Daoy (cell line): ENCODE measurements around the gene KRTAP10-1. TPM values are rescaled to one million over a fixed set of nuclear protein-coding genes. Genes with fewer than 3 reads are reported as not detected.
A peak's percentile ranks its signal among the peaks of the same experiment; 100 is the strongest.
"Not testable (repeated sequence)": the region's sequence is repeated elsewhere in the genome, so short reads cannot be mapped to it uniquely, and the experiment has no call there.

Experiments used
- DNase-seq: peaks from one replicate; pipeline ENCODE4 v3.0.0-alpha.2; 2015; ENCODE audit warnings: low read depth
- total RNA-seq: library from RNA; depleted of rRNA; stranded (reverse); fragments of >200 nt; shearing (Covaris generic); gene quantifications from 2 replicates; pipeline ENCODE4 v1.2.3, GENCODE V29; 2014; rRNA removed

Gene KRTAP10-1, protein sequence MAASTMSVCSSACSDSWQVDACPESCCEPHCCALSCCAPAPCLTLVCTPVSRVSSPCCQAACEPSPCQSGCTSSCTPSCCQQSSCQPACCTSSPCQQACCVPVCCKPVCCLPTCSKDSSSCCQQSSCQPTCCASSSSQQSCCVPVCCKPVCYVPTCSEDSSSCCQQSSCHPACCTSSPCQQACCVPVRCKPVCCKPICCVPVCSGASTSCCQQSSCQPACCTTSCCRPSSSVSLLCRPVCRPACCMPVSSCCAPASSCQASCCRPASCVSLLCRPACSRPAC
- total RNA-seq = not detected in 2 replicates

DNA sequence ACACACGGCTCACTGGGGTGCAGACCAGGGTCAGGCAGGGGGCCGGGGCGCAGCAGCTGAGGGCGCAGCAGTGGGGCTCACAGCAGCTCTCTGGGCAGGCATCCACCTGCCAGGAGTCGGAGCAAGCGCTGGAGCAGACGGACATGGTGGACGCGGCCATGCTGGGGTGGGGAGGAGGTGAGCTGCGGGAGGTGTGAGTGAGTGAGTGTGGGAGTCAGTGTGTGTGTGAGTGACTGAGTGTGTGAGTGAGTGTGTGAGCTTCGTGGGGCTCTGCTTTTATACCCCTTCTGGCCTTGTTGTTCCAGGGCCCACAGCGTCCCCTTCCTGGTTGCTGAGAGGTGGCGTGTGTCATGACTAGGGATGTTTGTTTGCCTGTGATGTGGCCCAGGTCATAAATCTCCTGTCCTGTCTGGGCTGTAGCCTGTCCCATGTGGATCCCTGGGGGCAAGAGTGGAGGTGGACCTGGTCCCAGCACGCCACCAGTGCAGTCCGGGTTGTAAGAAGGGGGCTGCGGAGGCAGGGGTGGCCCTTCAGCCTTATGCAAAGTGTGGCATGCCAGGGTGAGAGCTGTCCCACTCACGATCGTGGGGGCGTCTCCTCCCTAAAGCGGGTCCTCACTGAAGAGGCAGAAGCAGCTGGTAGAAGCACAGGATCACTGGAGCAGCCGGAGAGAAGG lies at the start of gene KRTAP10-1:
Gene KRTAP10-1, minus strand, starts transcription at position 205 of the 676 bp plus-strand sequence. Its CDS starts 45 bp downstream, at position 160.
- DNase-seq = peak; percentile 3

DNA sequence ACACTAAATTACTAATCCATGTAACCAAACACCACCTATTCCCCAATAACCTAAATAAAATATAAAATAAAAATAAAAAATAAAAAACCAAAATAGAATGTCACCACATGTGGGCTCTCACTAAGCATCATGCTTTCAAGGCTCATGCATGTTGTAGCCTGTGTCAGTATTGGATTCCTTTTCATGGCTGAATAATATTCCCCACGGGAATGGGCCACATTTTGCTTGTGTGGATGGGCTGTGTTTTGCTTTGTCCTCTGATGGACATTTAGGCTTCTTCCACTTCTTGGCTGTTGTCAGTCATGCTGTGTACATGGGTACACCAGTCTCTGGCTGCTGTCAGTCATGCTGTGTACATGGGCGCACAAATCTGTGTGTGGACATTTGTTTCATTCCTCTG lies 49.1 kb upstream of the KRTAP10-1 start:
- DNase-seq = no peak

GRCh38 chr21:44585892-44586291 lies 45.9 kb upstream of the KRTAP10-1 start:
- DNase-seq = no peak

- no peak for DNase-seq
These were observed 43.8 kb upstream of the KRTAP10-1 start for GRCh38 chr21:44583800-44584147.

DNA sequence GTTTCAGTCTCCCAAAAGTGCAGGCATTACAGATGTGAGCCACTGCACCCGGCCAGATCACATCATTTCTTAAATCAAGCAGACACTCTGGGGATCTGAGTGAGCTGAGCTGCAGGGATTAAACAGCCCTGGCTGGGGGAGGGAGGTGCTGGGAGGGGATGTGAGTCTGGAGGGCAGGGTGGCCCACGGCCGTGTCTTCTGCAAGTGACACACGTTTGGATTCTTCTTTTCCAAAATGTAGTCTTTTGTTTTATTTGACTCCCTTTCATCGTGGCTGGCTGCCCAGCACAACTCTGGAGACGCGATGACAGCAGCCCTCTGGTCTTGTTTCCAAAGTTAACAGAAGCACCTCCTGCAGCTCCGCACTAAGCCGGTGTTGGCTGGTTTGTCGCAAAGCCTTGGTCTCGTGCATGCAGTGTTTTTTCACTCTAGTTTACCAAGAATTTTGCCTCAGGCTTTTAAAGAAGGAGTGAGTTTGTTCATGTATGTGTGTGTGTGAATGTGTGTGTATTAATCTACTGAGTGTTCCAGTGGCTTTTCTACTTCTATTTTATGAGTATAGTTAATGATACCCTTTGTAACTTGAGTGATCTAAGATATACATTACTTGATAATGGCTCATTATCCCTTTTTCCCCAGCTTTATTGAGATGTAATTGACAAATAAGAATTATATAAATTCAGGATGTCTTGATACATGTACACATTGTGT lies 43.2 kb upstream of the KRTAP10-1 start:
- no peak for DNase-seq

DNA sequence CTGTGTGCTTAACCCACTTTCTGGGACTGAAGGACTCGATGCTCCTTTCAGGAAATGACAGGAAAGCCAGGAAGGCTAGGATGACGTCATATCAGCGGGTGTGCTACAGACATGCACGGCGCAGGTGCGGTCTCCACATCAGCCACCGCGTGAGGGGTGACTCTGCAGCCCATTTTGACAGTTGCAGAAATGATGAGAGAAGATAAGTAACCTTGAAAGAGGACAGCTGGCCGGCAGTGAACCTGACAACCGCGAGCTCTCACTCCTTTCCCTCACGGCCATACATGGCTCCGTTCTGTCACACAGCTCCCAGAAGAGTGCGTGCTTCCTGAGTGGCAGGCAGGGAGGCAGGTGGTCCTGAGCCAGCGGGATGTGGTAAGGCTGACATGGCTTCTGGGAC lies 42.1 kb upstream of the KRTAP10-1 start:
- DNase-seq = no peak

GRCh38 chr21:44581158-44581557 lies 41.2 kb upstream of the KRTAP10-1 start:
- DNase-seq = no peak

GRCh38 chr21:44580231-44580821 lies 40.3 kb upstream of the KRTAP10-1 start, which contains the start of gene KRTAP10-5:
TSS of gene KRTAP10-5 (minus strand) at chr21:44580604. CDS start at chr21:44580578, 26 bp downstream.
- DNase-seq = not testable (repeated sequence)

GRCh38 chr21:44579833-44580144 lies 39.8 kb upstream of the KRTAP10-1 start:
- no peak for DNase-seq

- no peak for DNase-seq
These were observed 39.2 kb upstream of the KRTAP10-1 start for GRCh38 chr21:44579056-44579832.

DNA sequence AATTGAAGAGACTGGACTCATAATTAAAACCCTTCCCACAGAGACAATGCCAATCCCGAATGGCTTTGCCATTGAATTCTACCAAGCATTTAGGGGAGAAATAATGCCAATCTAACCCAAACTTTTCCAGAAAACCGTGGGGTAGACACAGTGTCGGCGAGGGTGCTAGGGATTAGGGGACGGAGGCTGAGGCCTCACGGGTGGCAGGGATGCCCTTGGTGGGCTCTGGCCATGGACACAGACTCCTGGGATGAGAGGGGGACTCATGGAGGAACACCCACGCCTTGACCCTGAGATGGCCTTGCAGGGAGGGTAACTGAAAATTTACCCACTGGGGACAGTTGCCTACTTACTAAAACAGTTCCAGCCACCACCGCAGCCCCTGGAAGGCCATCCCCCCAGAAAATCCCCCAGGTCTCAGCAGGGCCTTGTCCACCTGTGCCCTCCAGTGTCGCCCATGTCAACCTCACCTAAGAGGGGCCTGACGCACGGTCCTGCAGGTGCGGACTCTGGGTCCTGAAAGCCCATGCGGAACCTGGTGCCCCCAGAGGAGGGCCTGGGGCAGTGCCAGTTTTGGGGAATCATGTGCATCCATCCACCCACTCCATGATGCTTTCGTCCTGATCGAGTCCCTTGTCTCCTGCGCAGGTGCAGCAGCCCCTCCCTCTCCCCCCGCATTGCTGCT lies 38.5 kb upstream of the KRTAP10-1 start:
- no peak for DNase-seq

DNA sequence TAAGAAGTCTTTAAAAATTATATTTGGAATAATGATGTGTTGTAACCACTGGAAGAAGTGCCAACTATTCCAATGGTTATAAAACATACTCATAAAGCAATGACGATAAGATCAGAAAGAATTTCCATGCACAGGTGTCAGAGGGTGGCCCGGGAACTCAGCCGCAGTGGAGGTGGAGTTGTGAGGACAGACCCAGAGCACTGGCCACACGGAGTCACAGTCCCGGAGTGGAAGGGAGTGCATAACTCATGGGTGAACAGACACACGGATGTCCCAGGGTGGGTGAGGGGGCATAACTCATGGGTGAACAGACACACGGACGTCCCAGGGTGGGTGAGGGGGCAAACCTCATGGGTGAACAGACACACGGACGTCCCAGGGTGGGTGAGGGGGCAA lies 36.0 kb upstream of the KRTAP10-1 start:
- no peak for DNase-seq

- DNase-seq = no peak
These were observed 35.5 kb upstream of the KRTAP10-1 start for GRCh38 chr21:44575307-44576024.

- DNase-seq = peak; percentile 34
These were observed 34.7 kb upstream of the KRTAP10-1 start for GRCh38 chr21:44574457-44575306.

GRCh38 chr21:44573630-44574456 lies 33.8 kb upstream of the KRTAP10-1 start, which contains the start of gene KRTAP10-4:
TSS of gene KRTAP10-4 (plus strand) at chr21:44573729. CDS start at chr21:44573759, 30 bp downstream.
- DNase-seq = not testable (repeated sequence)

DNA sequence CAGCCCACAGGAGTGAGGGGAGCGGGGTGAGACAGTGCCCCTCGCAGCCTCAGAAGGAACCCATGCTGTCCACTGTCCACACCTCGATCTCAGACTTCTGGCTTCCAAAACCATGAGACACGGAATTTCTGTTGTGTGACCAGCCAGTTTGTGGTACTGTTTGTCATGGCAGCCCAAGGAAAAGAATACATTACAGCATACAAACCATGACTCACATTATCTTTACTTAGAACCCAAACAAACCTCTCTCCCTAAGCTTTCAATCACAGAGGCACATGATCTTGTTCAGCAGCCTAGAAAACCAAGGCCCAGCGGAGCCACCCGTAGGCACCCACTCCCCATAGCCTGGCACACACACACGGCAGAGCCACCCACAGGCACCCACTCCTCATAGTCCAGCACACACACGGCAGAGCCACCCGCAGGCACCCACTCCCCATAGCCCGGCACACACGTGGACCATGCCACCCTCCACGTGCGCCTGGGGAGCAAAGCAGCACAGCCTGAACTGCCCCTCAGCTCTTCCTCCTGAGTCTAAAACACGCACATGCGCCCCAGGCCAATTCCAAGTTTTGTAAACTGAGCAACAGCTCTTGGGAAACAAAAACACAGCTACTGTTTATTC lies 33.1 kb upstream of the KRTAP10-1 start:
- DNase-seq = peak; percentile 73

GRCh38 chr21:44571844-44572782 lies 32.1 kb upstream of the KRTAP10-1 start:
- DNase-seq = no peak
